Measurements from ENCODE around the gene DGKI.
"Not testable (repeated sequence)": the region's sequence is repeated elsewhere in the genome, so short reads cannot be mapped to it uniquely, and the experiment has no call there.

DGKI gene

DNA sequence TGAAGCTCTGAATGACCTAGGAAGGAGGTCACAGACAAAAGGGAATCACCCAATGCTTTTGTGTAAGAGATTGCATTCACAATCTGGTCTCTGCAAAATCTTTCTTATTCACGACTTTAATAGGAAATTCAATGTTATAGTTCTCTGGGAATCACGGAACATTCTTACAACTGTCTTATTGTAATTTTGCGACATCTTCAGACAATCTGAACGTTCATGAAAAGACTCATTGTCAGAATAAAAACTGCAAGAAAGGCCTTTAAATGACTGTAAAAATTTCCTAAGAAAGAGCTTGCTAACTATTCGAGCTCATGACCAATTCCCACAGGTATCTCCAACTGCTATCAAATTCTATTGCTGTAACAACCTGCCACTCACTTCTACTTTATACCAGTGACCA is 130.7 kb downstream of the DGKI start:
- no peaks in the 10 kb centered on the region for H3K27me3 ChIP-seq (ENCODE audit: control insufficient read depth, insufficient read depth, low read length)
- H3K4me3 ChIP-seq (ENCODE audit: low read depth, low read length), result no peak overlapping the region
- H3K9me3 ChIP-seq (ENCODE audit: control insufficient read depth, insufficient read depth, low read length), result no peaks in the 10 kb centered on the region
- H3K4me1 ChIP-seq (ENCODE audit: control insufficient read depth, insufficient read depth, low read length), result peaks cover 14% of the 10 kb centered on the region
- H3K9ac ChIP-seq (ENCODE audit: low read depth, low read length), result no peak overlapping the region
- no peaks in the 10 kb centered on the region for H3K36me3 ChIP-seq (ENCODE audit: control insufficient read depth, insufficient read depth, low read length)

DNA sequence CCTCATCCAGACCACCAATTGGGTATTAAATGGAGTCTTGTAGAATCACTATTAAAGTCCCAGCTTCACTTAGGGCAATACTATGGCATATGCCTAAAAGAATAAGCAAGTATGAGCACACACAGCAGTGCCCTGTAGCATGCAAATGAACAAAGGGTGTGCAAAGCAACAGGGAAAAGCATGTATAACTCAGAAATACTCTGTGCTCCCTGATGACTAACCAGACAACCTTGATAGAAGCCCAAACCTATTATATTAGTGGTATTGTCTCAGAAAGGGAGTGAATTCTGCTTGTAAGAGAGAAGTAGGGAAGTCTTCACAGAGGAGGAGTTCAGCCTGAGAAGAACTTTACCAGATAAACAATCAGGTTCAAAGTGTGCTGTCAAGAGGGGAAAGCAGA is 131.2 kb downstream of the DGKI start:
- Histone ChIP-seq H3K4me3 (ENCODE audit: low read depth, low read length) (no peak overlapping the region), H3K4me1 (ENCODE audit: control insufficient read depth, insufficient read depth, low read length) (peaks cover 16% of the 10 kb centered on the region), H3K27me3 (ENCODE audit: control insufficient read depth, insufficient read depth, low read length) (no peaks in the 10 kb centered on the region), H3K9ac (ENCODE audit: low read depth, low read length) (no peak overlapping the region), H3K9me3 (ENCODE audit: control insufficient read depth, insufficient read depth, low read length) (no peaks in the 10 kb centered on the region), H3K36me3 (ENCODE audit: control insufficient read depth, insufficient read depth, low read length) (no peaks in the 10 kb centered on the region)

DNA sequence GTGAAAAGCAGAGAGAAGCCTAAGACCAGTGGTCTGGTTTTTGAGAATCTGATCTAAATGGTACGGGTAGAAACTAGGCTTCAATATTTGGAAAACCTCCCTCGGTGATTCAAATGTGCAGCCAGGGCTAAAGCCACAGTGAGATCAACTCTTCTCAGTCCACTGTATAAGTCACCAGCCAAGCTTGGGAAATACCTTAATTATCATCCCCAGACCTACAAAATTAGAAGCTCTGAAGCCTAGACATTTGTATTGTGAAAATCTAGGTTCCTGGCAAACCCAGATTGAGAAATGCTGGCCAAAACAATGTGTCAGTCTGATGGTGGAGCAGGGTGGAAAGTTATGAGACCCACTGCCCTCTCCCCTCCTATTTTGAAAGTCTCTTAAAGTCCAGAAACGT is 131.7 kb downstream of the DGKI start:
- no peaks in the 10 kb centered on the region for H3K27me3 ChIP-seq (ENCODE audit: control insufficient read depth, insufficient read depth, low read length)

GRCh38 chr7:137706330-137706729 is 140.4 kb downstream of the DGKI start:
- H3K4me3 ChIP-seq (ENCODE audit: low read depth, low read length); H3K27me3 ChIP-seq (ENCODE audit: control insufficient read depth, insufficient read depth, low read length); H3K4me1 ChIP-seq (ENCODE audit: control insufficient read depth, insufficient read depth, low read length); H3K9ac ChIP-seq (ENCODE audit: low read depth, low read length); H3K9me3 ChIP-seq (ENCODE audit: control insufficient read depth, insufficient read depth, low read length); H3K36me3 ChIP-seq (ENCODE audit: control insufficient read depth, insufficient read depth, low read length): not testable (repeated sequence)

More for the DNA sequence above, 131.7 kb downstream of the DGKI start:
- H3K9ac ChIP-seq (ENCODE audit: low read depth, low read length), result no peak overlapping the region
- no peak overlapping the region for H3K4me3 ChIP-seq (ENCODE audit: low read depth, low read length)
- H3K9me3 ChIP-seq (ENCODE audit: control insufficient read depth, insufficient read depth, low read length), result no peaks in the 10 kb centered on the region
- H3K4me1 ChIP-seq (ENCODE audit: control insufficient read depth, insufficient read depth, low read length), result peaks cover 16% of the 10 kb centered on the region
- no peaks in the 10 kb centered on the region for H3K36me3 ChIP-seq (ENCODE audit: control insufficient read depth, insufficient read depth, low read length)

DNA sequence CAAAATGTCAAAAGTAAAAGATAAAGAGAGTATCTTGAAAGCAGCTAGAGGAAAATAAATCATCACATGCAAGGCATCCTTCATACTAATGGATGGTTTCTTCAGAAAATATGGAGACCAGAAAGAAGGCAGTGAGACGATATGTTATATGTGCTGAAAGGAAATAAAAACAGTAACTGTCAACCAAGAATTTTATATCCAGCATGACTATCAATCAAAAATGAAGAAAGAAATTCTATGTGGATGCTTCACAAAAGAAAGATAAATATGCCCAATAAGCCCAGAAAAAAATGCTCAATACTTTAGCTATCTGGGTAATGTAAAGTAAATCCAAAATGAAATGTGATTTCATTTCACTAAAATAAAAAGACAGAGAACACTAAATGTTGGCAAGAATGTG is 142.1 kb downstream of the DGKI start:
- Histone ChIP-seq H3K9me3 (ENCODE audit: control insufficient read depth, insufficient read depth, low read length) (no peaks in the 10 kb centered on the region), H3K4me3 (ENCODE audit: low read depth, low read length) (no peak overlapping the region), H3K27me3 (ENCODE audit: control insufficient read depth, insufficient read depth, low read length) (no peaks in the 10 kb centered on the region), H3K9ac (ENCODE audit: low read depth, low read length) (no peak overlapping the region), H3K4me1 (ENCODE audit: control insufficient read depth, insufficient read depth, low read length) (no peaks in the 10 kb centered on the region), H3K36me3 (ENCODE audit: control insufficient read depth, insufficient read depth, low read length) (no peaks in the 10 kb centered on the region)

DNA sequence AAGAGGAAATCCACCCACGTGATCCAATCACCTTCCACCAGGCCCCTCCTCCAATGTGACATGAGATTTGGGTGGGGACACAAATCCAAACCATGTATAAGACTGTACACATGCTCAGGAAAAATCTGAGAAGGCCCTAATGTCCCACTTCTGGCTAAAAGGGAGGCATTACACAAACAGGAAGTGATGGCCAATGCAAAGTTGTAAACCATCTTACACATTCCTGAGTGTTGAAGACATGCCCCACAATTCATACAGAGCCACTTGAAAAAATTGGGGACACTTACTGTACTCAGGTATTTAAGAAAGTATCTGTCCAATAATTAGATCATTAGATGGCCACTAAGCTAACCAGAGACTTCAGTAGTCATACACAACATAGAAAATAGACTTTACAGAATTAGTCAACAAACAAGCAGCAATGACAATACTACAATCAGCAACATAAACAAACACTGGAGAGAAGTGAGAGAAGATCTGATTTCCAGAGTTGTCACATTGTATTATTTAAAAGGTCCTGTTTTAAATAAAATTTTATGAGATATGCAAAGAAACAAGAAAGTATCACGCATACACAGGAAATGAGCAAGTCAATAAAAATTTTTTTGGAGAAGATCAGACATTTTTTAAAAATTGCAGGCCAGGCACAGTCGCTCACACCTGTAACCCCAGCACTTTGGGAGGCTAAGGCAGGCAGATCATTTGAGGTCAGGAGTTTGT is 143.3 kb downstream of the DGKI start:
- Histone ChIP-seq H3K27me3 (ENCODE audit: control insufficient read depth, insufficient read depth, low read length) (no peaks in the 10 kb centered on the region), H3K4me3 (ENCODE audit: low read depth, low read length) (no peak overlapping the region), H3K36me3 (ENCODE audit: control insufficient read depth, insufficient read depth, low read length) (no peaks in the 10 kb centered on the region), H3K9ac (ENCODE audit: low read depth, low read length) (no peak overlapping the region), H3K4me1 (ENCODE audit: control insufficient read depth, insufficient read depth, low read length) (no peaks in the 10 kb centered on the region), H3K9me3 (ENCODE audit: control insufficient read depth, insufficient read depth, low read length) (no peaks in the 10 kb centered on the region)

DNA sequence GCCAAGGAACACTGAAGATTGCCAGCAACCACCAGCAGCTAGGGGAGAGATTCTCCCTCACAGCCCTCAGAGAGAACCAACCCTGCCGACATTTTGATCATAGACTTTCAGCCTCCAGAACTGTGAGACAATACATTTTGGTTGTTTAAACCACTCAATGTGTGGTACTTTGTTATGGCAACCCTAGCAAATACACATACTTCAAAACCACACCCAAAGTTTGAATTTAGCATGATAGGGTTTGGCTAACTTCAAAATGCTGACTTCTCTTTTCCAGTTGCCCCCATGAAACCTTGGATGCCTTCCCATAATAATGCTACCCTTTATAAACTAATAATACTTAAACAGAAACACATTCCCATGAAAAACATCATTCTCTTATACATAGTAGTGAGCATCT is 149.8 kb downstream of the DGKI start:
- Histone ChIP-seq H3K9me3 (ENCODE audit: control insufficient read depth, insufficient read depth, low read length) (no peaks in the 10 kb centered on the region), H3K9ac (ENCODE audit: low read depth, low read length) (no peak overlapping the region), H3K4me1 (ENCODE audit: control insufficient read depth, insufficient read depth, low read length) (no peaks in the 10 kb centered on the region), H3K27me3 (ENCODE audit: control insufficient read depth, insufficient read depth, low read length) (no peaks in the 10 kb centered on the region), H3K4me3 (ENCODE audit: low read depth, low read length) (no peak overlapping the region), H3K36me3 (ENCODE audit: control insufficient read depth, insufficient read depth, low read length) (no peaks in the 10 kb centered on the region)

GRCh38 chr7:137696376-137696775 is 150.4 kb downstream of the DGKI start:
- no peaks in the 10 kb centered on the region for H3K9me3 ChIP-seq (ENCODE audit: control insufficient read depth, insufficient read depth, low read length)
- H3K9ac ChIP-seq (ENCODE audit: low read depth, low read length), result no peak overlapping the region
- H3K36me3 ChIP-seq (ENCODE audit: control insufficient read depth, insufficient read depth, low read length), result no peaks in the 10 kb centered on the region
- H3K4me3 ChIP-seq (ENCODE audit: low read depth, low read length), result no peak overlapping the region
- H3K4me1 ChIP-seq (ENCODE audit: control insufficient read depth, insufficient read depth, low read length), result no peaks in the 10 kb centered on the region
- no peaks in the 10 kb centered on the region for H3K27me3 ChIP-seq (ENCODE audit: control insufficient read depth, insufficient read depth, low read length)

DNA sequence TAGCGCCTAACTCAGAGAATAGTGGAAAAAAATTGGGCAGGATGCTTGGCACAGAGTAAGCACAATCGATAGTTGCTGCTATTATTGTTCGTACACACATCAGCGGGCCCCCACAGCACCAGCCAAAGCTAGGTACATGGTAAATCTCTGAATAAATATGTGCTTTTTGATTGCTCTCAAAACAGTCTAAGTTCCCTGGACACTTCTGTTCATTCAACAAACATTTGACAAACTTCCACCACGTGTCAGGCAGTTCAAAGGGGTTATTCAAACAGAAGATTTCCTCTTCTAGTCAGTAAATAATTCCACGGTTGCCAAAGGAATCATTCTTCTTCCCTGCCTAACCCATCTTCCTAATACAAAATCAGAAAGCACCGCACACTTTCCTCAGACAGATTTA is 150.8 kb downstream of the DGKI start:
- Histone ChIP-seq H3K27me3 (ENCODE audit: control insufficient read depth, insufficient read depth, low read length) (no peaks in the 10 kb centered on the region), H3K4me3 (ENCODE audit: low read depth, low read length) (no peak overlapping the region), H3K9ac (ENCODE audit: low read depth, low read length) (no peak overlapping the region), H3K4me1 (ENCODE audit: control insufficient read depth, insufficient read depth, low read length) (no peaks in the 10 kb centered on the region), H3K36me3 (ENCODE audit: control insufficient read depth, insufficient read depth, low read length) (no peaks in the 10 kb centered on the region), H3K9me3 (ENCODE audit: control insufficient read depth, insufficient read depth, low read length) (no peaks in the 10 kb centered on the region)

DNA sequence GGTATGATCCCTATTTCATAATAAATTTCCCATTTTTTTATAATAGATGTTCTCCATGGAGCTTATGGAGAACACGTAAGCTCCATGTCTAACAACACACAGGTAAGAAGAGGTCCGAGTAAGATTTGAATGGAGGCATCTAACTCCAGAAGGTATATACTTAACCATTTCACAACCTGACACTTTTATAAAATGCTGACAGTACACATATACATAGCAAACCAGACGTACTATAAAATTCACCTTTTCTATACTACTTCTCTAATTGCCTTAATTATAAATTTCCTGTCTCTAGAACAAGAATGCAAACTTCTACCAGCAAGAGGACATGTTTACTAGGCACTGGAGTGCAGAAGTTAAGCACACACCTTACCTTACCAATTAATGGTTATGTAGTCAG is 151.3 kb downstream of the DGKI start:
- H3K9me3 ChIP-seq (ENCODE audit: control insufficient read depth, insufficient read depth, low read length), result no peaks in the 10 kb centered on the region
- H3K9ac ChIP-seq (ENCODE audit: low read depth, low read length), result no peak overlapping the region
- no peak overlapping the region for H3K4me3 ChIP-seq (ENCODE audit: low read depth, low read length)
- H3K36me3 ChIP-seq (ENCODE audit: control insufficient read depth, insufficient read depth, low read length), result no peaks in the 10 kb centered on the region
- no peaks in the 10 kb centered on the region for H3K4me1 ChIP-seq (ENCODE audit: control insufficient read depth, insufficient read depth, low read length)
- H3K27me3 ChIP-seq (ENCODE audit: control insufficient read depth, insufficient read depth, low read length), result no peaks in the 10 kb centered on the region

- H3K4me3 ChIP-seq (ENCODE audit: low read depth, low read length), result no peak overlapping the region
- no peaks in the 10 kb centered on the region for H3K4me1 ChIP-seq (ENCODE audit: control insufficient read depth, insufficient read depth, low read length)
- H3K27me3 ChIP-seq (ENCODE audit: control insufficient read depth, insufficient read depth, low read length), result no peaks in the 10 kb centered on the region
- H3K9ac ChIP-seq (ENCODE audit: low read depth, low read length), result no peak overlapping the region
- H3K9me3 ChIP-seq (ENCODE audit: control insufficient read depth, insufficient read depth, low read length), result no peaks in the 10 kb centered on the region
- H3K36me3 ChIP-seq (ENCODE audit: control insufficient read depth, insufficient read depth, low read length), result no peaks in the 10 kb centered on the region
These were observed 152.4 kb downstream of the DGKI start for GRCh38 chr7:137694405-137694804.

DNA sequence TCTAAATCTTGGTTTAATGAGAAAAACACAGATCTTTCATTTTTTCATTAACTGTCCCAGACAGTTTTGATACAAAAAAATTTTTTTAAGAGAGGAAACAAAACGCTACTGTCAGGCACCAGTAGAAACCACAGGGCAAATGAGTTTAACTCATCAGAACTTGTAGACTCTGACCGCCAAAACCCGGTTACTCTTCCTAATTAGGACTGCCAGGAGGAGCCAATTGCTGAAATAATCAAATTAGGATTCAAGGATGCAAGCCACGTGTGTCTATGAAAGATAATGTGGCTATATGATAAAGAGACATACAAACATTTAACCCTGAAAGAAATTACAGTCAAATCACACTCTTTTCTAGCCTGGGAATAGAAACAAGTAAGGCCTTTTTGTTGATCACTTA is 154.4 kb downstream of the DGKI start:
- Histone ChIP-seq H3K27me3 (ENCODE audit: control insufficient read depth, insufficient read depth, low read length) (no peaks in the 10 kb centered on the region), H3K36me3 (ENCODE audit: control insufficient read depth, insufficient read depth, low read length) (no peaks in the 10 kb centered on the region), H3K9me3 (ENCODE audit: control insufficient read depth, insufficient read depth, low read length) (no peaks in the 10 kb centered on the region), H3K9ac (ENCODE audit: low read depth, low read length) (no peak overlapping the region), H3K4me1 (ENCODE audit: control insufficient read depth, insufficient read depth, low read length) (no peaks in the 10 kb centered on the region), H3K4me3 (ENCODE audit: low read depth, low read length) (no peak overlapping the region)

Data from iPS-15b (cell line).